Rectal smooth muscle tissue (tissue), 1 donor: ENCODE data around the gene TCAIM.

Experiments
- H3K27ac ChIP-seq: one replicate; pipeline ENCODE4 v1.7.0; 2013; ENCODE audit warnings: low read depth, low read length, inconsistent platforms
- H3K27me3 ChIP-seq: one replicate; pipeline ENCODE4 v1.7.0; 2013; ENCODE audit warnings: low read length; ENCODE audit not compliant: control insufficient read depth, insufficient read depth
- H3K36me3 ChIP-seq: one replicate; pipeline ENCODE4 v1.7.0; 2013; ENCODE audit warnings: low read length; ENCODE audit not compliant: control insufficient read depth, insufficient read depth
- H3K4me1 ChIP-seq: one replicate; pipeline ENCODE4 v1.7.0; 2013; ENCODE audit warnings: low read length; ENCODE audit not compliant: control insufficient read depth, insufficient read depth
- H3K4me3 ChIP-seq: one replicate; pipeline ENCODE4 v1.7.0; 2013; ENCODE audit warnings: low read length
- H3K9ac ChIP-seq: one replicate; pipeline ENCODE4 v1.7.0; 2013; ENCODE audit warnings: low read length

Gene TCAIM

GRCh38 chr3:44419923-44420650, 81.5 kb downstream of the TCAIM start:
- Histone ChIP-seq H3K4me1 (no peaks in the 10 kb centered on the region), H3K9ac (no peak overlapping the region), H3K27ac (no peak overlapping the region), H3K4me3 (no peak overlapping the region), H3K27me3 (no peaks in the 10 kb centered on the region), H3K36me3 (no peaks in the 10 kb centered on the region)

GRCh38 chr3:44420676-44421075, 82.1 kb downstream of the TCAIM start:
- no peak overlapping the region for H3K4me3 ChIP-seq
- H3K36me3 ChIP-seq, result no peaks in the 10 kb centered on the region
- no peaks in the 10 kb centered on the region for H3K4me1 ChIP-seq
- H3K27ac ChIP-seq, result no peak overlapping the region
- H3K27me3 ChIP-seq, result no peaks in the 10 kb centered on the region
- H3K9ac ChIP-seq, result no peak overlapping the region

- Histone ChIP-seq H3K27me3 (no peaks in the 10 kb centered on the region), H3K4me3 (no peak overlapping the region), H3K9ac (no peak overlapping the region), H3K36me3 (no peaks in the 10 kb centered on the region), H3K4me1 (no peaks in the 10 kb centered on the region), H3K27ac (no peak overlapping the region)
Observed at GRCh38 chr3:44421280-44421679, 82.7 kb downstream of the TCAIM start.

DNA sequence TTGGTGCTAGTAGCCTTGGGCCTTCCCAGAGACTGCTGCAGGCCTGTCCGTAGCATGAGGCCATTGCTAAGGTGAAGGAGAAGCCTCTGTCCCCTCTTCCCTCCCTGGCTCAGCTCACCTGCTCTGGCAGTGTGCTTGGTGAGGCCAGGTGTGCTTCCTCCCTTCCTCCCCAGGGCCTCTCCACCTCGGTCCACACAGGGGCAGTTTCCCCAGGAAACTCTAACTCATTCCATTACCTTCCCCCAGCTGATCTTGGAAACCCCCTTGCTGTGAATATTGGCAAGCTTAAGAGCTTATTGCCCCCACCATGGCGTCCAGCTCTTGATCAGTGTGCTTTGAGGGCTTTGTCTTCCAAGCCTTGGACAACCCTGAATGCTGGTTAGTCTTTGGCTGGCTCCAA, 86.2 kb downstream of the TCAIM start:
- no peaks in the 10 kb centered on the region for H3K36me3 ChIP-seq
- H3K9ac ChIP-seq, result no peak overlapping the region
- no peaks in the 10 kb centered on the region for H3K4me1 ChIP-seq
- H3K27ac ChIP-seq, result no peak overlapping the region
- no peaks in the 10 kb centered on the region for H3K27me3 ChIP-seq
- no peak overlapping the region for H3K4me3 ChIP-seq

DNA sequence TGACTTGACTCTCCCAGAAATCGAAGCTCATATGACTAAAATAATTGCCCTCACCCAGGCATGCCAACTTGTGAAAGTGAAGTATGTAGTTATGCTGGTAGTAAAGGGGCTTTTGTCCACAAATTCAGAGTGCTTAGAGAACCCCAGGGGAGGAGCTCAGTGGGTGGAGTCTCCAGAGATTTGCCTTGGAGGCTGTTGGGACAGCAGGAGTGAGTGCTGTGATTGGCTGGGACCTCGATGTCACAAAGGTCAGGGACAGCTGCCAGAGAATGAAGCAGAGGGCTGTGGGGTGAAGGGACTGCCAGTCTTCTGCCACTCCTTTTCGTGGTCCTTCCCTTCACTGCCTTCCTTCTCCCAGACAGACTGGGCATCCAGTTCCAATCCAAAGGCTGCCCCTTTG, 89.1 kb downstream of the TCAIM start:
- H3K27me3 ChIP-seq, result no peaks in the 10 kb centered on the region
- no peak overlapping the region for H3K4me3 ChIP-seq
- H3K36me3 ChIP-seq, result no peaks in the 10 kb centered on the region
- H3K9ac ChIP-seq, result no peak overlapping the region
- no peaks in the 10 kb centered on the region for H3K4me1 ChIP-seq
- no peak overlapping the region for H3K27ac ChIP-seq

DNA sequence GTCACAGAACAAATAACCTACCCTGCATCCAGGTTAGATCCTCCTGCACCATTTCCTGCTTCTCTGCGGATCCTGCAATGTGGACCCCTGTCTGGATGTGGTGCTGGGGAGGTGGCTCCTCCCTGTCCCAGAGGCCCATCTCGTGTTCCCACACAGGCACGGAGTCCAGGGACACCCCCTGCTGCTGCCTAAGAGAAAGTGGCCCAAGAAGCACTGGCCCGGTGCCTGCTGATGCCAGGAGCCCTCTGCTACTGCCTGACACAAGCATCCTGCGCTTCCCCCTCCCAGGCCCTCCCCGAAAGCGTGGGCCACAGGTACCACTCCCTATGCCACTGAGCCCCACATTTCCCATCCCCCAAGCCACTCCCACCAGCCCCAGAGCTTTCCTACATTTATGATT, 90.3 kb downstream of the TCAIM start:
- Histone ChIP-seq H3K36me3 (no peaks in the 10 kb centered on the region), H3K4me1 (no peaks in the 10 kb centered on the region), H3K4me3 (no peak overlapping the region), H3K27me3 (no peaks in the 10 kb centered on the region), H3K27ac (no peak overlapping the region), H3K9ac (no peak overlapping the region)

DNA sequence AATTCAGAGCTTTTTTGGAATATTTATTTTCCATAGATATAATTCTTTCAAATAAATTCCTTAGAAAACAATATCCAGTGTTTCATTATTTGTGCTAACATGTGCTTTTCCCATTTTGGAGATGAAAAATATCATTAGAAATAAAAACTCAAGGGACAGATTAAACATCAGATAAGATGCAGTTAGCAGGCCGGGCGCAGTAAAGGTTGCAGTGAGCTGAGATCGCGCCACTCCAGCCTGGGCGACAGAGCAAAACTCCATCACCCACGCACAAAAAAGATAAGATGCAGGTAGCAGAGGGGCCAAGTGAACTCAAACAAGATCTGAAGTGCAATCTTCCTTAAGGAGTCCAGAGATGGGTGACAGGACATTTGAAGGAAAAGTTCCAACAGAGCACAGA, 90.9 kb downstream of the TCAIM start:
- H3K36me3 ChIP-seq, result no peaks in the 10 kb centered on the region
- no peak overlapping the region for H3K9ac ChIP-seq
- H3K4me3 ChIP-seq, result no peak overlapping the region
- no peaks in the 10 kb centered on the region for H3K27me3 ChIP-seq
- H3K4me1 ChIP-seq, result no peaks in the 10 kb centered on the region
- H3K27ac ChIP-seq, result no peak overlapping the region

GRCh38 chr3:44430466-44430865, 91.9 kb downstream of the TCAIM start:
- H3K36me3 ChIP-seq, result no peaks in the 10 kb centered on the region
- H3K27me3 ChIP-seq, result no peaks in the 10 kb centered on the region
- no peak overlapping the region for H3K9ac ChIP-seq
- no peak overlapping the region for H3K4me3 ChIP-seq
- H3K4me1 ChIP-seq, result no peaks in the 10 kb centered on the region
- H3K27ac ChIP-seq, result no peak overlapping the region

DNA sequence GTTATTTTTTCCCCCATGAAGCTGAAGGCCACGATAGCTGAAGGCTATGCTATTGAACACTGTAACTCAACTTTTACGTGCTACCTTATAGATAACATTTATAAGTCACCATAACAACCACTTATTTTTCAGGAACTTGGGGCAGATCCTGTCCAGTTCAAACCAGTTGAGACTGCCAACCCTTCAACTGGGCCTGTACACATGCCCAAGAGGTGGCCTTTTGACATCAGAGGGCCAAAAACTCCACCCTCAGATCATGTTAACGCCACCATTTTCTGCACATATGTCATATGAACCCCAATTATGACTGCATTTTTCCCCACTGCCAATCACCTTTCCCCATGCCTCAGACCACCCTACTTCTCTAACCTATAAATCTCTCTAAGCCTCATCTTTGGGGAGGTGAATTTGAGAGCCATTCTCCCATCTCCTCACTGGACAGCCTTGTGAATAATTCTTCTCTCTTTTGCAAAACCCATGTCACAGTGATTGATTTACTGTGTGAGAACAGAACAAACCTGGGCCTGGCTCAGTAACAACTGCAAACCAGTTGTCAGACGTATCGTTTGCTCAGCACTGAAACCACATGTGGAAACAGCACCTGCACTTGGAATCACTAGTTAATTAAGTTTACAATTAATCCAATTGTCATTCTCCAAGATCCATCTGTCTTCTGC, 96.4 kb downstream of the TCAIM start:
- H3K27ac ChIP-seq, result no peak overlapping the region
- H3K36me3 ChIP-seq, result no peaks in the 10 kb centered on the region
- H3K9ac ChIP-seq, result no peak overlapping the region
- peaks cover 8% of the 10 kb centered on the region for H3K4me1 ChIP-seq
- no peak overlapping the region for H3K4me3 ChIP-seq
- no peaks in the 10 kb centered on the region for H3K27me3 ChIP-seq

GRCh38 chr3:44436181-44436580, 97.6 kb downstream of the TCAIM start:
- no peaks in the 10 kb centered on the region for H3K36me3 ChIP-seq
- H3K4me3 ChIP-seq, result no peak overlapping the region
- H3K27ac ChIP-seq, result no peak overlapping the region
- peaks cover 12% of the 10 kb centered on the region for H3K4me1 ChIP-seq
- H3K27me3 ChIP-seq, result no peaks in the 10 kb centered on the region
- no peak overlapping the region for H3K9ac ChIP-seq

GRCh38 chr3:44437800-44438199, 99.2 kb downstream of the TCAIM start:
- no peak overlapping the region for H3K27ac ChIP-seq
- H3K4me3 ChIP-seq, result no peak overlapping the region
- H3K27me3 ChIP-seq, result no peaks in the 10 kb centered on the region
- H3K36me3 ChIP-seq, result no peaks in the 10 kb centered on the region
- H3K9ac ChIP-seq, result no peak overlapping the region
- peaks cover 12% of the 10 kb centered on the region for H3K4me1 ChIP-seq

DNA sequence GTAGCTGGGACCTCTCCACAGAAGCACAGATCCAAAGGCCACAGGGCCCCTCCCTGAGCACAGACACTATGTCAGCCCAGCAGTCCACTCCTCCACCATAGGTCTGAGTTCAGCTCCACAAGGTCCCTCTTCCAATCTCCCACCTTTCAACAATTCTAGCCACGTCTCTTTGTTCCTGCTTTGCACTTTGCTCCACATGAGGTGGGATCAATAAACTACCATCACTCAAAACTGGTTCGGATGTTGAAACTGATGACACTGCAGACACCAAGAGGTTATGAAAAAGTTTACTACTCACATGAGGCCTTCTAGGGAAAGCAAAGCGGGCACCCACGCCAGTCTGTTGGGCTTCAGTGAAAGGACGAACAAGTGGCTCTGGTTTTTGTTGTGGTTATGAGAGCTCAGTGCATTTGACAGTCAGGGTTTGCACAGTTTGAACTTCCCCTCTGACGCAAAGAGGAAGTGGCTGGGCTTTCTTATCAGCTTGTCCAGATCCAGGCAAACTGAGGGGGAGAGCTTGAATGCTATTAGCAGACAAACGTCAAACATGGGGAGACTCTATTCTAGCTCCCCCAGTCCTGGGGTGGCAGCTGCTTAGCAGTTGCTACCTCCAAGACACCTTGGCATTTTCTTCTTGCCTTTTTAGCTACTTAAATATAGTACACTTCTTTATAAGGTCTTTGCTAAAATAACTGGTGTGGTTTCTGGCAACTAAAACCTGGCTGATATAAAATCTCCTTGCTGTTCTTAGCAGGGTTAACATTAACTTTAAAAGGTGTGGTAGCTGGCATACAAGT, 101.1 kb downstream of the TCAIM start:
- Histone ChIP-seq H3K27ac (peak overlapping the region; percentile 86), H3K4me1 (peaks cover 12% of the 10 kb centered on the region), H3K36me3 (no peaks in the 10 kb centered on the region), H3K27me3 (no peaks in the 10 kb centered on the region), H3K4me3 (peak overlapping the region; percentile 33), H3K9ac (no peak overlapping the region)
